ENCODE measurements around the gene UNC5C.
"Not testable (repeated sequence)": the region's sequence is repeated elsewhere in the genome, so short reads cannot be mapped to it uniquely, and the experiment has no call there.

UNC5C gene

DNA sequence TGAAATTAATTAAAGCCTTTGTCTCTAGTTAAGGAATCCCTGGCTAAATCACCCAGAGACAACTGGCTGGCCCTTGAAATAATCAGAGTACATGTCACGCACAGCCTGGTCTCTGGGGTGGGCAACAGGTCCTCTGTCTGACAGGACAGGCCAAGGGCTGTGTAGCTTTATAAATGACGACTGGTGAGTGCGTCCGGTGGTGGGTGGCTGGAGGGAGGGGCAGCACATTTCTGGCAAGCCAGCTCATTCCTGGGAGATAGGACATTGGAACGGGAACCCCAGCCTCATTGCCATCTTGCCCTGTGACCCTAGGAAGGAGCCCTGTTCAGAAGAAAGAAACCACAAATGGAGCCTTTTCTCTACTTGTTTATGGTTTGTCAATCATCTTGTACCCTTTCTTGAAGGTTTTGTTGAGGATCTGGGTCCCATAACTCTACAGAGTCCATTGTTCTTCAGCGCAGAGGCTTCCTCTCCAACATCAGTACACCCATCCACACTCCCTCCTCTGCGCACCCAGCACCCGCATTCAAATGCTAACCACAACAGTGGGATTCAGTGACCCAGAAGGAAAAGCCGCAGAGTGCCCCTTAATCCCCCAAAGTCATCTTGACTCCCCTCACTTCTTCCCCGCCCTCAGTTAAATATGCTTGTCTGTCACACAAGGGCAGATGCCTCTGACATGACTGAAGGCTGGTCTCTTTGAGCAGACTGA is 368.1 kb downstream of the UNC5C start:
- no peak overlapping the region for H3K4me2 ChIP-seq
- no peak overlapping the region for H3K4me3 ChIP-seq (IDR thresholded peaks at IDR 0.05; ENCODE audit: insufficient read depth, low read depth, low read length)

DNA sequence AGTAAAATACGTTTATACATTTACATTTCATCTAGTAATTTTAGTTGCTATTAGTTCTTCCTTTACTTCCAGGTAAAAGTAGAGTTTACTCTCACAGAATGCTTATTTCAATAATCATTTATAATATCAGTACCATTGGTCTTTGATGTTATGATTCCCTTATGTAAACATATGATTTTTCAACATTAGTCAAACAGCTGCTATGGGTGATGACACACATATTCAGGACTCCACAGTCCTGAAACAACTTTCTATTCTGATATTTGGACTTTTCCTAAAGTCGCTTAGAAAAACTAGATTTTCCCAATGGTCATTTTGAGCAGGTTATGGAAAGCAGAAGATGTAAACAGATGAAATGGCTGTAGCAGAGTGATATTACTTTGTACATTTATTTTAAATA is 369.8 kb downstream of the UNC5C start:
- Histone ChIP-seq H3K27me3 (ENCODE audit: insufficient read depth, low read depth) (no peaks in the 10 kb centered on the region), H4K20me1 (ENCODE audit: insufficient read depth) (no peaks in the 10 kb centered on the region)

More for the DNA sequence above, 368.1 kb downstream of the UNC5C start:
- no peaks in the 10 kb centered on the region for H3K4me1 ChIP-seq (ENCODE audit: low read depth, poor library complexity, severe bottlenecking)
- no peak overlapping the region for H3K27ac ChIP-seq
- no peaks in the 10 kb centered on the region for H3K79me2 ChIP-seq (ENCODE audit: insufficient read depth, low read depth)
- H4K20me1 ChIP-seq (ENCODE audit: insufficient read depth): no peaks in the 10 kb centered on the region
- no peaks in the 10 kb centered on the region for H3K36me3 ChIP-seq (ENCODE audit: insufficient read depth)
- H3K27me3 ChIP-seq (ENCODE audit: insufficient read depth, low read depth): no peaks in the 10 kb centered on the region
- H3K9ac ChIP-seq: no peak overlapping the region
- TF ChIP-seq, protein P1, sequence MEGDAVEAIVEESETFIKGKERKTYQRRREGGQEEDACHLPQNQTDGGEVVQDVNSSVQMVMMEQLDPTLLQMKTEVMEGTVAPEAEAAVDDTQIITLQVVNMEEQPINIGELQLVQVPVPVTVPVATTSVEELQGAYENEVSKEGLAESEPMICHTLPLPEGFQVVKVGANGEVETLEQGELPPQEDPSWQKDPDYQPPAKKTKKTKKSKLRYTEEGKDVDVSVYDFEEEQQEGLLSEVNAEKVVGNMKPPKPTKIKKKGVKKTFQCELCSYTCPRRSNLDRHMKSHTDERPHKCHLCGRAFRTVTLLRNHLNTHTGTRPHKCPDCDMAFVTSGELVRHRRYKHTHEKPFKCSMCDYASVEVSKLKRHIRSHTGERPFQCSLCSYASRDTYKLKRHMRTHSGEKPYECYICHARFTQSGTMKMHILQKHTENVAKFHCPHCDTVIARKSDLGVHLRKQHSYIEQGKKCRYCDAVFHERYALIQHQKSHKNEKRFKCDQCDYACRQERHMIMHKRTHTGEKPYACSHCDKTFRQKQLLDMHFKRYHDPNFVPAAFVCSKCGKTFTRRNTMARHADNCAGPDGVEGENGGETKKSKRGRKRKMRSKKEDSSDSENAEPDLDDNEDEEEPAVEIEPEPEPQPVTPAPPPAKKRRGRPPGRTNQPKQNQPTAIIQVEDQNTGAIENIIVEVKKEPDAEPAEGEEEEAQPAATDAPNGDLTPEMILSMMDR (conservative IDR thresholded peaks at IDR 0.05; ENCODE audit: low read depth, low read length): no peak
- no peak overlapping the region for H2AFZ ChIP-seq (ENCODE audit: low read depth)

DNA sequence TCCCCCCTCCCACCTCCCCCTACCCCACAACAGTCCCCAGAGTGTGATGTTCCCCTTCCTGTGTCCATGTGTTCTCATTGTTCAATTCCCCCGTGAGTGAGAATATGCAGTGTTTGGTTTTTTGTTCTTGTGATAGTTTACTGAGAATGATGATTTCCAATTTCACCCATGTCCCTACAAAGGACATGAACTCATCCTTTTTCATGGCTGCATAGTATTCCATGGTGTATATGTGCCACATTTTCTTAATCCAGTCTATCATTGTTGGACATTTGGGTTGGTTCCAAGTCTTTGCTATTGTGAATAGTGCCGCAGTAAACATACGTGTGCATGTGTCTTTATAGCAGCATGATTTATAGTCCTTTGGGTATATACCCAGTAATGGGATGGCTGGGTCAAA is 377.4 kb downstream of the UNC5C start:
- not testable (repeated sequence) for H3K9ac ChIP-seq

More for the DNA sequence above, 369.8 kb downstream of the UNC5C start:
- no peaks in the 10 kb centered on the region for H3K79me2 ChIP-seq (ENCODE audit: insufficient read depth, low read depth)
- no peaks in the 10 kb centered on the region for H3K4me1 ChIP-seq (ENCODE audit: low read depth, poor library complexity, severe bottlenecking)
- TF ChIP-seq, protein P1 (conservative IDR thresholded peaks at IDR 0.05; ENCODE audit: low read depth, low read length): no peak
- H3K4me3 ChIP-seq (IDR thresholded peaks at IDR 0.05; ENCODE audit: insufficient read depth, low read depth, low read length): no peak overlapping the region
- H3K9ac ChIP-seq: no peak overlapping the region
- no peak overlapping the region for H3K27ac ChIP-seq
- H3K36me3 ChIP-seq (ENCODE audit: insufficient read depth): no peaks in the 10 kb centered on the region
- no peak overlapping the region for H2AFZ ChIP-seq (ENCODE audit: low read depth)
- no peak overlapping the region for H3K4me2 ChIP-seq

DNA sequence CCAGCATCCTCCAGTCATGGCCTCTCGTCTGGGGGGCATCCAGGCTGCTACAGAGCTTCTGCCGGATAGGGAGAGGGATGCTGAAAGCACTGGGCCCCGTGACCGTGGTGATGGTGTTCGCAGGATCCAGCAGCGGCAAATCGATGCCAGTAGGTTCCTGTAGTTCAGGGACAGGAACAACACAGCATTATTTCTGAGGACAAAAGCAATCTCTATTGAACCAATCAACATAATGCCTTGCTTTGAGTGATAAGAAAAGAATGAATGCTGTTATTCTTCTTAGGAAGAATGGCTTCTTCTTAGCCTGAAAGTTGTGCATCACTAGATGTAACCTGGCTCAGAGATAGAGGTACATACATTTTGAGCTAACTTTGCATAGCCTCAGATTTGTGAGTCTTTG is 378.6 kb downstream of the UNC5C start:
- Histone ChIP-seq H3K9ac (no peak overlapping the region), H3K27me3 (ENCODE audit: insufficient read depth, low read depth) (no peaks in the 10 kb centered on the region), H3K4me3 (IDR thresholded peaks at IDR 0.05; ENCODE audit: insufficient read depth, low read depth, low read length) (no peak overlapping the region), H3K4me1 (ENCODE audit: low read depth, poor library complexity, severe bottlenecking) (peaks cover 4% of the 10 kb centered on the region), H3K4me2 (no peak overlapping the region), H4K20me1 (ENCODE audit: insufficient read depth) (no peaks in the 10 kb centered on the region), H3K27ac (no peak overlapping the region), H3K36me3 (ENCODE audit: insufficient read depth) (no peaks in the 10 kb centered on the region), H2AFZ (ENCODE audit: low read depth) (no peak overlapping the region), H3K79me2 (ENCODE audit: insufficient read depth, low read depth) (no peaks in the 10 kb centered on the region)
- TF ChIP-seq, protein P1 (conservative IDR thresholded peaks at IDR 0.05; ENCODE audit: low read depth, low read length): no peak

More for the DNA sequence above, 377.4 kb downstream of the UNC5C start:
- not testable (repeated sequence) for H3K4me1 ChIP-seq (ENCODE audit: low read depth, poor library complexity, severe bottlenecking); H3K4me2 ChIP-seq; H2AFZ ChIP-seq (ENCODE audit: low read depth); H3K27ac ChIP-seq; H3K27me3 ChIP-seq (ENCODE audit: insufficient read depth, low read depth); H4K20me1 ChIP-seq (ENCODE audit: insufficient read depth); H3K79me2 ChIP-seq (ENCODE audit: insufficient read depth, low read depth); H3K4me3 ChIP-seq (IDR thresholded peaks at IDR 0.05; ENCODE audit: insufficient read depth, low read depth, low read length); H3K36me3 ChIP-seq (ENCODE audit: insufficient read depth)

DNA sequence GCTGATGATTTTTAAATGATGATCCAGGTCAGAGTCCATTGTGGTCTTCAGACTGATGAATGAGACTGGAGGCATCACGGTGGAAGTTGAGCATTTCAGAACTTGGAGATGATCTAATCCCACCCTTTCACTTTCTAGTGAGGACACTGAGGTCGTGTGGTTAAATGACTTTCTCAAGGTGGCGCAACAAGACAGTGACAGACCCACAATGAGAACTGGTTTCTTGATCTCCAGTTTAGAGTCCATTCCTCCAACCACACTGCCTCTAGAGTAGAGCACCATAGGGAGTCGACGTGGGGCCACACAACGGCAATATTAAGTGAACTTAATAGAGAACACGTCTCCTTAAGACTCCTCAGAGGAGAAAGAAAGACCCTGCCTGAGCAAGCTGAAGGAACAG is 381.0 kb downstream of the UNC5C start:
- Histone ChIP-seq H2AFZ (ENCODE audit: low read depth) (no peak overlapping the region), H3K27ac (no peak overlapping the region), H3K27me3 (ENCODE audit: insufficient read depth, low read depth) (no peaks in the 10 kb centered on the region), H3K9ac (no peak overlapping the region), H4K20me1 (ENCODE audit: insufficient read depth) (no peaks in the 10 kb centered on the region), H3K4me3 (IDR thresholded peaks at IDR 0.05; ENCODE audit: insufficient read depth, low read depth, low read length) (no peak overlapping the region), H3K4me2 (no peak overlapping the region), H3K36me3 (ENCODE audit: insufficient read depth) (no peaks in the 10 kb centered on the region), H3K79me2 (ENCODE audit: insufficient read depth, low read depth) (no peaks in the 10 kb centered on the region), H3K4me1 (ENCODE audit: low read depth, poor library complexity, severe bottlenecking) (peaks cover 4% of the 10 kb centered on the region)
- TF ChIP-seq, protein P1 (conservative IDR thresholded peaks at IDR 0.05; ENCODE audit: low read depth, low read length): no peak
